ENCODE measurements around the gene HSF2. TPM values are rescaled to one million over a fixed set of nuclear protein-coding genes. Genes with fewer than 3 reads are reported as not detected.

Gene HSF2
- total and polyA plus RNA-seq, 2 of the 13 experiments (the other 11 are each of a cell fraction or from before 2014, with no cell fraction given) = 24.8 to 26.4 TPM

- TF ChIP-seq YY1 (IDR thresholded peaks at IDR 0.05; ENCODE audit: insufficient read depth, insufficient replicate concordance, low read depth, low read length) = peak; percentile 85
- peak; percentile 39; the same call in 1 of the 2 replicates for TF ChIP-seq IRF2 (CRISPR knock-in tag; IDR thresholded peaks at IDR 0.05)
- peak; percentile 91 for TF ChIP-seq ATF1 (CRISPR knock-in tag; IDR thresholded peaks at IDR 0.05)
- TF ChIP-seq ZNF558 (CRISPR knock-in tag; IDR thresholded peaks at IDR 0.05; ENCODE audit: borderline replicate concordance) = peak; percentile 73; the same call in 1 of the 2 replicates
- peak; percentile 74 for TF ChIP-seq ZNF274 (CRISPR knock-in tag; IDR thresholded peaks at IDR 0.05)
- peak; percentile 33; the same call in 1 of the 2 replicates for TF ChIP-seq ZBTB26 (CRISPR knock-in tag; IDR thresholded peaks at IDR 0.05; ENCODE audit: borderline replicate concordance)
- no peak for TF ChIP-seq ZBTB21 (CRISPR knock-in tag; IDR thresholded peaks at IDR 0.05)
These were observed 71.9 kb downstream of the HSF2 start, which contains the start of gene SERINC1 (continued) for GRCh38 chr6:122471107-122472021.

GRCh38 chr6:122472022-122472340 lies 72.5 kb downstream of the HSF2 start:
- Histone ChIP-seq H2AFZ (ENCODE audit: low read length) (peak overlapping the region; percentile 99), H3K9ac (ENCODE audit: insufficient read depth, low read depth, low read length) (peak overlapping the region; percentile 83), H3K4me2 (ENCODE audit: low read depth, low read length) (peak overlapping the region; percentile 83), H4K20me1 (ENCODE audit: insufficient read depth, low read length) (peaks cover 38% of the 10 kb centered on the region), H3K27me3 (ENCODE audit: control insufficient read depth in 1 of 2, insufficient read depth in 2 of 2, low read length in 2 of 2) (no peaks in the 10 kb centered on the region; a peak in 2 of 5 replicates), H3K4me3 (replicated peaks in 1 of 3; ENCODE audit: insufficient read depth in 1 of 3, low read depth in 2 of 3, low read length in 3 of 3) (peak overlapping the region; percentile 82 to 96 (median 92)), H3K9me3 (ENCODE audit: low read length) (no peaks in the 10 kb centered on the region), H3K79me2 (ENCODE audit: insufficient read depth, low read length) (peaks cover 49% of the 10 kb centered on the region), H3K4me1 (ENCODE audit: insufficient read depth, low read length) (peaks cover 27% of the 10 kb centered on the region), H3K36me3 (replicated peaks in 1 of 2; ENCODE audit: control insufficient read depth in 1 of 2, insufficient read depth in 2 of 2, low read length in 2 of 2) (0 out of 5 replicates have a peak, but pooled peaks cover 0 to 1% of the 10 kb centered on the region in 2 experiments), H3K27ac (ENCODE audit: extremely low read length, insufficient read depth, low read length) (peak overlapping the region; percentile 75)
- ATAC-seq (peak; percentile 69), DNase-seq (ENCODE audit: low spot score) (no peak), FAIRE-seq (no peak)
- no TSS peak for BruUV-seq (replicated peaks)
- intact Hi-C loops (cut with micrococcal nuclease; ENCODE audit: unreplicated experiment) = loop anchor here (5.0 kb wide), 4 partner anchors 75 to 320 kb away; partner anchors contain the start of genes HSF2 and PKIB
- ChIA-PET POLR2A (interaction anchor here (0.9 to 1.7 kb wide), 7 partner anchors 13 to 326 kb away, joined by 3 to 10 read pairs (median 5); partner anchors contain the start of genes HSF2 and SMPDL3A), CTCF (ENCODE audit: low intra/inter-chr PET ratio, low total read pairs) (no interaction called here)
- in situ Hi-C loops (cut with HindIII; ENCODE audit: extremely low pct_ligation_motif_present, low pct_unique_long_range_greater_than_20kb) = no loop called here
- 0% methylated on average over 7 of the region's 8 CpGs for WGBS (ENCODE audit: low lambda C conversion rate)
- no peak; the same call in 1 of the 2 replicates for TF ChIP-seq ZNF556 (CRISPR knock-in tag; IDR thresholded peaks at IDR 0.05; ENCODE audit: borderline replicate concordance)
- no peak for TF ChIP-seq SMC3 (IDR thresholded peaks at IDR 0.05; ENCODE audit: low read length)
- TF ChIP-seq ZBTB8A (CRISPR knock-in tag; IDR thresholded peaks at IDR 0.05; ENCODE audit: borderline replicate concordance, low read depth) = no peak
- peak; percentile 40; the same call in 1 of the 2 replicates for TF ChIP-seq ZNF512 (CRISPR knock-in tag; IDR thresholded peaks at IDR 0.05)
- TF ChIP-seq EED (CRISPR knock-in tag; IDR thresholded peaks at IDR 0.05) = no peak
- TF ChIP-seq FOXC1 (CRISPR knock-in tag; IDR thresholded peaks at IDR 0.05; ENCODE audit: borderline replicate concordance) = peak; percentile 18; the same call in 1 of the 2 replicates
- TF ChIP-seq ZNF264 (CRISPR knock-in tag; IDR thresholded peaks at IDR 0.05) = peak; percentile 4; the same call in 1 of the 2 replicates
- TF ChIP-seq ZNF414 (CRISPR knock-in tag; IDR thresholded peaks at IDR 0.05) = peak; percentile 18; the same call in 1 of the 2 replicates
- 0 out of 2 replicates have a peak, but pooled peaks have one; percentile 3 for TF ChIP-seq PHF20 (CRISPR knock-in tag; IDR thresholded peaks at IDR 0.05)
- TF ChIP-seq ZNF781 (CRISPR knock-in tag; IDR thresholded peaks at IDR 0.05; ENCODE audit: borderline replicate concordance, not compliant biosample characterization) = peak; percentile 7
